ENCODE data around the gene PINLYP.
"Not testable (repeated sequence)": the region's sequence is repeated elsewhere in the genome, so short reads cannot be mapped to it uniquely, and the experiment has no call there.

Gene PINLYP

DNA sequence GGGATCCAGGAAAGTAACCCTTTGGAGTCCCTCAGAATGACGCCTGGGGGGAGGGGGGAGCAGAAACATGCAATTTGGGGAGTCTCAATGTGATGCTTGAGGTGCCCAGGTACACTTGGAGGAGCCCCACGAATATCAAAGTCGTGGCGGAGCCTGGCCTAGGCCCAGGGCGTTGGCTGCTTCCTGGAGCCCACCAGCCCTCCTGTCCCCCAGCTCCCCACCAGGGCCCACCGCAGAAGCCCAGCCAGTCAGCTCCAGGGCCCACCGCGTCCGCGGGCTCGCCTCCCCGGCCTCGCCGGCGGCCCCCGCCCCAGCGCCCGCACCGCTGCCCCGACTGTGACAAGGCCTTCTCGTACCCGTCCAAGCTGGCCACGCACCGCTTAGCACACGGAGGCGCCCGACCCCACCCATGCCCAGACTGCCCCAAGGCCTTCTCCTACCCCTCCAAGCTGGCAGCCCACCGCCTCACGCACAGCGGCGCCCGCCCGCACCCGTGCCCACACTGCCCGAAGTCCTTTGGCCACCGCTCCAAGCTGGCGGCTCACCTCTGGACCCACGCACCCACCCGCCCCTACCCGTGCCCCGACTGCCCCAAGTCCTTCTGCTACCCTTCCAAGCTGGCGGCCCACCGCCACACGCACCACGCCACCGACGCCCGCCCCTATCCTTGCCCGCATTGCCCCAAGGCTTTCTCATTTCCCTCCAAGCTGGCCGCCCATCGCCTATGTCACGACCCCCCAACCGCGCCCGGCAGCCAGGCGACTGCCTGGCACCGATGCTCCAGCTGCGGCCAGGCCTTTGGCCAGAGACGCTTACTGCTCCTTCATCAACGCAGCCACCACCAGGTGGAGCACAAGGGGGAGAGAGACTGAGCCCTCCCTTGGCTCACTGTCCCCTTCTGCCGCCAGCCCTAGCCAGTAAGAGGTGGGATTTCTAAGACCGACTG lies 40.5 kb upstream of the PINLYP start:
- peaks cover 10% of the 10 kb centered on the region for H3K4me1 ChIP-seq (ENCODE audit: control insufficient read depth, insufficient read depth, low read length)
- H3K36me3 ChIP-seq (ENCODE audit: control insufficient read depth, insufficient read depth, low read length, severe bottlenecking) = peaks cover 16% of the 10 kb centered on the region
- no peak overlapping the region for H3K4me3 ChIP-seq (ENCODE audit: low read length)
- H3K27me3 ChIP-seq (replicated peaks; ENCODE audit: control insufficient read depth, insufficient read depth, low read length) = no peaks in the 10 kb centered on the region
- H3K9me3 ChIP-seq (ENCODE audit: control insufficient read depth, low read length) = no peaks in the 10 kb centered on the region
- peak overlapping the region; percentile 41 for H3K9ac ChIP-seq (ENCODE audit: low read length)
- DNase-seq (ENCODE audit: low read depth) = peak; percentile 61

GRCh38 chr19:43538922-43539321 lies 36.7 kb upstream of the PINLYP start:
- H3K4me3 ChIP-seq (ENCODE audit: low read length) = no peak overlapping the region
- no peaks in the 10 kb centered on the region for H3K4me1 ChIP-seq (ENCODE audit: control insufficient read depth, insufficient read depth, low read length)
- H3K27me3 ChIP-seq (replicated peaks; ENCODE audit: control insufficient read depth, insufficient read depth, low read length) = no peaks in the 10 kb centered on the region
- no peak overlapping the region for H3K9ac ChIP-seq (ENCODE audit: low read length)
- no peak for DNase-seq (ENCODE audit: low read depth)
- H3K9me3 ChIP-seq (ENCODE audit: control insufficient read depth, low read length) = no peaks in the 10 kb centered on the region
- peaks cover 43% of the 10 kb centered on the region for H3K36me3 ChIP-seq (ENCODE audit: control insufficient read depth, insufficient read depth, low read length, severe bottlenecking)

GRCh38 chr19:43540381-43540780 lies 35.2 kb upstream of the PINLYP start:
- H3K27me3 ChIP-seq (replicated peaks; ENCODE audit: control insufficient read depth, insufficient read depth, low read length) = no peaks in the 10 kb centered on the region
- H3K4me1 ChIP-seq (ENCODE audit: control insufficient read depth, insufficient read depth, low read length) = no peaks in the 10 kb centered on the region
- no peak overlapping the region for H3K4me3 ChIP-seq (ENCODE audit: low read length)
- H3K9ac ChIP-seq (ENCODE audit: low read length) = no peak overlapping the region
- DNase-seq (ENCODE audit: low read depth) = no peak
- peaks cover 48% of the 10 kb centered on the region for H3K36me3 ChIP-seq (ENCODE audit: control insufficient read depth, insufficient read depth, low read length, severe bottlenecking)
- no peaks in the 10 kb centered on the region for H3K9me3 ChIP-seq (ENCODE audit: control insufficient read depth, low read length)

DNA sequence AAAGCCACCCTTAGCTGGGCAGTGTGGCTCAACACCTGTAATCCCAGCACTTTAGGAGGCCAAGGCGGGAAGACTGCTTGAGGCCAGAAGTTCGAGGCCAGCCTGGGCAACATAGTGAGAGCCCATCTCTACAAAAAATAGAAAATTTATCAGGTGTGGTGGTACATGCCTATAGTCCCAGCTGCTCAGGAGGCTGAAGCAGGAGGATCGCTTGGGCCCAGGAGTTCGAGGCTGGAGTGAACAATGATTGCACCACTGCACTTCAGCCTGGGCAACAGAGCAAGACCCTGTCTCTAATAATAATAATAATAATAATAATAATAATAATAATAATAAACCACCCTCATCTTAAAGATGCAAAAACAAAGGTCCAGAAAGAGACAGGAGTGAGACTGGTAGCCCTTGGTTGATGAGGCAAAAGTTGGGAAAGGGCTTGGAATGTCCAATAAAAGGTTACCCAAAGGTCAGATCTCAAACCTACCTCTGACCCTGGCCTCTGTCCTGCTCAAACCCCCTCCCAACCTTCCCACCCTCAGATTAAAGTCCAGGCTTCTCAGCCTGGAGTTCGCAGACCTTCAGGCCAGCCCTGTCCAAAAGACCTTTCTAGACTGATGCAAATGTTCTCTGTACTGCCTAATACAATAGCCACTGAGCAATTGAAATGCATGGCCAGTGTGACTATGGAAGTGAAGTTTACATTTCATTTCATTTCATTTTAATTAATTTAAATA lies 33.5 kb upstream of the PINLYP start:
- H3K36me3 ChIP-seq (ENCODE audit: control insufficient read depth, insufficient read depth, low read length, severe bottlenecking) = peaks cover 48% of the 10 kb centered on the region
- no peak for DNase-seq (ENCODE audit: low read depth)
- H3K4me1 ChIP-seq (ENCODE audit: control insufficient read depth, insufficient read depth, low read length) = no peaks in the 10 kb centered on the region
- H3K4me3 ChIP-seq (ENCODE audit: low read length) = no peak overlapping the region
- no peak overlapping the region for H3K9ac ChIP-seq (ENCODE audit: low read length)
- H3K27me3 ChIP-seq (replicated peaks; ENCODE audit: control insufficient read depth, insufficient read depth, low read length) = no peaks in the 10 kb centered on the region
- no peaks in the 10 kb centered on the region for H3K9me3 ChIP-seq (ENCODE audit: control insufficient read depth, low read length)

DNA sequence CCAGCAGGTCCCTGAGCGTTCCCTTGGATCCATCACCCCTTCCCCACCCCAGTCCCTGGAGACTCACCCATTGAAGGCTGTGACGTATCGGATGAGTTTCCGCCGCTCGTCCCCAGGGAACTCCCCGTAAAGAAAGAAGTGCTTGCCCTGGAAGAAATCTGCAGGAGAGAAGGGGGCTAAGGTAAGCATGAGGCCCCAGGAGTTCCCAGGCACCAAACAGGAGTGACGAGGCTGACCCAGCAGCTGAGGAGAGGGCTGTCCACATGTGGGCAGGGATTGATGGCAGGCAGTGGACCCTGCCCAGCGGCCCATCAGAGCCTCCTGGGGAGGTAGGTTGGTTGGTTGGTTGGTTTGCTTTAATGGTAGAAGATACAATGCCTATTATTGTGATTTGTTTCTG lies 31.5 kb upstream of the PINLYP start:
- H3K9me3 ChIP-seq (ENCODE audit: control insufficient read depth, low read length) = no peaks in the 10 kb centered on the region
- H3K4me3 ChIP-seq (ENCODE audit: low read length) = no peak overlapping the region
- no peak overlapping the region for H3K9ac ChIP-seq (ENCODE audit: low read length)
- no peak for DNase-seq (ENCODE audit: low read depth)
- H3K27me3 ChIP-seq (replicated peaks; ENCODE audit: control insufficient read depth, insufficient read depth, low read length) = no peaks in the 10 kb centered on the region
- H3K36me3 ChIP-seq (ENCODE audit: control insufficient read depth, insufficient read depth, low read length, severe bottlenecking) = peaks cover 35% of the 10 kb centered on the region
- H3K4me1 ChIP-seq (ENCODE audit: control insufficient read depth, insufficient read depth, low read length) = no peaks in the 10 kb centered on the region

- no peak for DNase-seq (ENCODE audit: low read depth)
- H3K4me3 ChIP-seq (ENCODE audit: low read length) = no peak overlapping the region
- H3K4me1 ChIP-seq (ENCODE audit: control insufficient read depth, insufficient read depth, low read length) = no peaks in the 10 kb centered on the region
- H3K27me3 ChIP-seq (replicated peaks; ENCODE audit: control insufficient read depth, insufficient read depth, low read length) = no peaks in the 10 kb centered on the region
- H3K9ac ChIP-seq (ENCODE audit: low read length) = no peak overlapping the region
- no peaks in the 10 kb centered on the region for H3K9me3 ChIP-seq (ENCODE audit: control insufficient read depth, low read length)
- peaks cover 37% of the 10 kb centered on the region for H3K36me3 ChIP-seq (ENCODE audit: control insufficient read depth, insufficient read depth, low read length, severe bottlenecking)
Observed at GRCh38 chr19:43545276-43545675, 30.3 kb upstream of the PINLYP start.

DNA sequence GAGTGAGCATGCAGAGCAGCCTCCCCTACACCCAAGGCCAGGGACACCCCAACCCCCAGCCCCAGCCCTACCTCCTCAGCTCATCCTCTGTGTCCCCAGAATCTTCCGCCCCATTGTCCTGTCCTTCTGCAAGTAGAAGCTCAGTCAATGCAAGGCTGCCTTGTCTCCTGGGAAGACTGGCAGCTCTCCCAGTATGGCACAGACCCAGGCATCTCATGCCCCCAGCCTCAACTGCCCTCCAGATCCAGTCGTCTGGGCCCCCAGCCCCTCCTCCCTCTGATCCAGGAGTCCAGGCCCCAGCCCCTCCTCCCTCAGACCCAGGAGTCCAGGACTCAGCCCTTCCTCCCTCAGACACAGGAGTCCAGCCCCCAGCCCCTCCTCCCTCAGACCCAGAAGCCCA lies 29.6 kb upstream of the PINLYP start:
- Histone ChIP-seq H3K4me3 (ENCODE audit: low read length) (no peak overlapping the region), H3K9ac (ENCODE audit: low read length) (no peak overlapping the region), H3K9me3 (ENCODE audit: control insufficient read depth, low read length) (no peaks in the 10 kb centered on the region), H3K36me3 (ENCODE audit: control insufficient read depth, insufficient read depth, low read length, severe bottlenecking) (peaks cover 39% of the 10 kb centered on the region), H3K4me1 (ENCODE audit: control insufficient read depth, insufficient read depth, low read length) (no peaks in the 10 kb centered on the region), H3K27me3 (replicated peaks; ENCODE audit: control insufficient read depth, insufficient read depth, low read length) (no peaks in the 10 kb centered on the region)
- no peak for DNase-seq (ENCODE audit: low read depth)

- H3K4me1 ChIP-seq (ENCODE audit: control insufficient read depth, insufficient read depth, low read length) = no peaks in the 10 kb centered on the region
Observed at GRCh38 chr19:43546581-43546980, 29.0 kb upstream of the PINLYP start.

DNA sequence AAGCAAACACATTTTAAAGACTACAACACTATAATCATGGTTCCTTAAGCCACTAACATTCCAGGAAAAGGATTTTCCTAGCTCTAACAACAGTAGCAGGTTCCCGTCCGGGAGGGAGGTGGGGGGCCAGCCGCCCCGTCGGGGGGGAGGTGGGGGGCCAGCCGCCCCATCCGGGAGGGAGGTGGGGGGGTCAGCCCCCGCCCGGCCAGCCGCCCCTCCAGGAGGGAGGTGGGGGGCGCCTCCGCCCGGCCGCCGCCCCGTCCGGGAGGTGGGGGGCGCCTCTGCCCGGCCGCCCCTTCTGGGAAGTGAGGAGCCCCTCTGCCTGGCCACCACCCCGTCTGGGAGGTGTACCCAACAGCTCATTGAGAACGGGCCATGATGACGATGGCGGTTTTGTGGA lies 27.7 kb upstream of the PINLYP start:
- not testable (repeated sequence) for DNase-seq (ENCODE audit: low read depth); H3K9ac ChIP-seq (ENCODE audit: low read length); H3K27me3 ChIP-seq (replicated peaks; ENCODE audit: control insufficient read depth, insufficient read depth, low read length); H3K4me3 ChIP-seq (ENCODE audit: low read length); H3K4me1 ChIP-seq (ENCODE audit: control insufficient read depth, insufficient read depth, low read length); H3K9me3 ChIP-seq (ENCODE audit: control insufficient read depth, low read length)
- peaks cover 43% of the 10 kb centered on the region for H3K36me3 ChIP-seq (ENCODE audit: control insufficient read depth, insufficient read depth, low read length, severe bottlenecking)

More at GRCh38 chr19:43546581-43546980, 29.0 kb upstream of the PINLYP start:
- H3K9me3 ChIP-seq (ENCODE audit: control insufficient read depth, low read length) = no peaks in the 10 kb centered on the region
- no peak overlapping the region for H3K9ac ChIP-seq (ENCODE audit: low read length)
- H3K27me3 ChIP-seq (replicated peaks; ENCODE audit: control insufficient read depth, insufficient read depth, low read length) = no peaks in the 10 kb centered on the region
- peaks cover 43% of the 10 kb centered on the region for H3K36me3 ChIP-seq (ENCODE audit: control insufficient read depth, insufficient read depth, low read length, severe bottlenecking)
- DNase-seq (ENCODE audit: low read depth) = no peak
- no peak overlapping the region for H3K4me3 ChIP-seq (ENCODE audit: low read length)

DNA sequence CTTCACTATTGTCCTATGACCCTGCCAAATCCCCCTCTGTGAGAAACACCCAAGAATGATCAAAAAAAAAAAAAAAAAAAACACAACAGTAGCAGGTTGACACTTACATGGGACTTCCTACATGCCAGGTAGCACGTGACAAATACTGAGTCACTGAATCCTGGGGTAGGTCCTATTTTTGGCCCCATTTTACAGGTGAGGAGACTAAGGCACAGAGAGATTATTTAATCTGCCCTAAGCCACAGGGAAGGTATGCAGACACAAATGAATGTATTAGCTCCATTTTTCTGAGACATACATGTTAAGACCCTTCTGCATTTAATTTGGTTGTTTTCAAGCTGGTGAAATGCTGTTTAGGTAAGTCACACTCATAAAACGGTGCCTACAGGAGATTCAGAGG lies 26.9 kb upstream of the PINLYP start:
- no peak overlapping the region for H3K4me3 ChIP-seq (ENCODE audit: low read length)
- no peaks in the 10 kb centered on the region for H3K27me3 ChIP-seq (replicated peaks; ENCODE audit: control insufficient read depth, insufficient read depth, low read length)
- H3K9ac ChIP-seq (ENCODE audit: low read length) = no peak overlapping the region
- H3K36me3 ChIP-seq (ENCODE audit: control insufficient read depth, insufficient read depth, low read length, severe bottlenecking) = peaks cover 37% of the 10 kb centered on the region
- no peaks in the 10 kb centered on the region for H3K9me3 ChIP-seq (ENCODE audit: control insufficient read depth, low read length)
- DNase-seq (ENCODE audit: low read depth) = no peak
- H3K4me1 ChIP-seq (ENCODE audit: control insufficient read depth, insufficient read depth, low read length) = no peaks in the 10 kb centered on the region

- peaks cover 47% of the 10 kb centered on the region for H3K36me3 ChIP-seq (ENCODE audit: control insufficient read depth, insufficient read depth, low read length, severe bottlenecking)
- H3K4me3 ChIP-seq (ENCODE audit: low read length) = no peak overlapping the region
- no peak overlapping the region for H3K9ac ChIP-seq (ENCODE audit: low read length)
- H3K4me1 ChIP-seq (ENCODE audit: control insufficient read depth, insufficient read depth, low read length) = no peaks in the 10 kb centered on the region
- no peak for DNase-seq (ENCODE audit: low read depth)
- H3K27me3 ChIP-seq (replicated peaks; ENCODE audit: control insufficient read depth, insufficient read depth, low read length) = no peaks in the 10 kb centered on the region
- H3K9me3 ChIP-seq (ENCODE audit: control insufficient read depth, low read length) = no peaks in the 10 kb centered on the region
Observed at GRCh38 chr19:43551399-43552197, 24.0 kb upstream of the PINLYP start.

Measured in adipocyte (in vitro differentiated cells).